Neuron (in vitro differentiated cells): ENCODE results near the gene HES2.
A peak's percentile ranks its signal among the peaks of the same experiment; 100 is the strongest.
"Not testable (repeated sequence)": the region's sequence is repeated elsewhere in the genome, so short reads cannot be mapped to it uniquely, and the experiment has no call there.

Source experiments
- H2AFZ ChIP-seq: one replicate; pipeline ENCODE4 v1.6.1; 2013; ENCODE audit warnings: low read depth, mild to moderate bottlenecking, inconsistent platforms, low read length, moderate library complexity
- H3K27me3 ChIP-seq: one replicate; pipeline ENCODE4 v1.6.1; 2013; ENCODE audit warnings: low read length; ENCODE audit not compliant: insufficient read depth
- H3K36me3 ChIP-seq: one replicate; pipeline ENCODE4 v1.6.1; 2013; ENCODE audit warnings: low read length; ENCODE audit not compliant: insufficient read depth
- H3K4me1 ChIP-seq: one replicate; pipeline ENCODE4 v1.6.1; 2013; ENCODE audit warnings: low read length; ENCODE audit not compliant: insufficient read depth
- H3K4me3 ChIP-seq: 2 replicates; pipeline ENCODE4 v1.5.1; 2013; ENCODE audit warnings: mild to moderate bottlenecking, low read length, moderate library complexity
- H3K9me3 ChIP-seq: one replicate; pipeline ENCODE4 v1.6.1; 2013; ENCODE audit warnings: low read length

Gene HES2

DNA sequence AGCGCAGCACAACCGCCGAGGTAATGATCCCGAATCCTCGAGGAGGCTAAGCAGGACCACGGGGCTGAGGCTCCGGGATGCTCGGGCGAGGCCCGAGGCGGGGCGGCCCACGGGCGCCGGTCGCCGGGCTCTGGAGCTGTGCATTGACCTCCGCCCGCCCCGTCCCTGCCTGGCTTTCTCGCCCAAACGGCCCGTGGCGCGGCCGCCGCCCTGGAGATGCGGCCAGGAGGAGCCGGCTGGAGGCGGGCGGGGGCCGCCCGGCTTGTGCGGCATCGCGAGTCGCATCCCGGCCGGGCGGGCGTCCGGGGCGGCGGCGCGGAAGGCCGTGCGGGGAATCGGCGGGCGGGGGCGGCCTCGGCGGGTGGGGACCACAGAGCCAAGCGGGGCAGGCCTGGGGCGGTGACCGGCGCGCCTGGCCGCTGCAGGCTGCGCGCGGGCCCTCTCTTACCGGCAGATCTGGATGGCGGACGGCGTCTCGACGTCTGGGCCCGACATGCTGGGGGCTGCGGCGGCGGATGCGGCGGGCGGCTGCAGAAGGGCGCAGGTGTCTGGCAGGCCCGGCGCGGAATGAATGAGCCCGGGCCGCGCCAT lies 26.8 kb downstream of the HES2 start:
- Histone ChIP-seq H3K27me3 (no peaks in the 10 kb centered on the region), H3K36me3 (peaks cover 2% of the 10 kb centered on the region), H3K4me1 (peaks cover 17% of the 10 kb centered on the region), H3K9me3 (no peaks in the 10 kb centered on the region), H2AFZ (no peak overlapping the region), H3K4me3 (peak overlapping the region; percentile 73)

DNA sequence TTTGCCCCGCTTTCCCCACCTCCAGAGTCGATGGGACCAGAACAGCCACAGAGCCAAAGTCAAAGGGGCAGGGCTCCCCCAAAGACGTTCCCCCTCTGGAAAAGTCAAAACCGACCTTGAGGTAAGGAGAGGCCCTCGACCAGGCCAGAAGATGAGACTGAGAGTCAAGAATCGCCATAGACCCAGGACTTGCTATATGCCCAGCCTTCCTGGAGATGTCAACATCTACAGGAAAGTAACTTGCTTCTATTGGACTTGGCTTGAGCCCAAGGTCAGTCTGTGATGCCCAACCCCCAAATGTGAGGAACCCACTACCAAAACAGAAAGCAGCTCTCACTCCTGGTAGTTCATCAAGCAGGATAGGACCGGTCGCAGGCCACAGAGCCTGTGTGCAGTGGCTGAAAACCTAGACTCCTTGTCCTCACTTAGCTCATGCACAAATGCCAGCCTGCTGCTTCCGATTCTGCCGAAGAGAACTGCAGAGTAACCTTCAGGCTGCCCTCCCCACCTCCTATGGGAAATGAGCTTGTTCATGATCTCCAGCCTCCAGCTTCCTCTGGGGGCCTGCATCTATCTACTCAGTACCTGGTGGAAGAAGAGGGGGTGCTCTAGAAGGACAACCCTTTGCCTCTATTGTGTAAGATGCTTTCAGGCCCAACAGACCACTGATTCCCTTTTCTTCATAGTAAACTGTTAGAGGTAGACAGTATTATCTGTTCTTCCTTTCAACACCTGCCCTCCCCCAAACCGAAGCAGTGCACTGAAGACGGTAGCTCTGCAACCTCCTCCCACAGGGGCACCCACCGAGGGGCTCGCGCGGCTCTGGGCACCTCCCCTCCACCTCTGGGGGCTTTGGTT lies 27.5 kb downstream of the HES2 start:
- H3K36me3 ChIP-seq = peaks cover 2% of the 10 kb centered on the region
- H3K9me3 ChIP-seq = no peaks in the 10 kb centered on the region
- no peaks in the 10 kb centered on the region for H3K27me3 ChIP-seq
- H3K4me3 ChIP-seq = peak overlapping the region; percentile 73
- H2AFZ ChIP-seq = no peak overlapping the region
- H3K4me1 ChIP-seq = peaks cover 17% of the 10 kb centered on the region

DNA sequence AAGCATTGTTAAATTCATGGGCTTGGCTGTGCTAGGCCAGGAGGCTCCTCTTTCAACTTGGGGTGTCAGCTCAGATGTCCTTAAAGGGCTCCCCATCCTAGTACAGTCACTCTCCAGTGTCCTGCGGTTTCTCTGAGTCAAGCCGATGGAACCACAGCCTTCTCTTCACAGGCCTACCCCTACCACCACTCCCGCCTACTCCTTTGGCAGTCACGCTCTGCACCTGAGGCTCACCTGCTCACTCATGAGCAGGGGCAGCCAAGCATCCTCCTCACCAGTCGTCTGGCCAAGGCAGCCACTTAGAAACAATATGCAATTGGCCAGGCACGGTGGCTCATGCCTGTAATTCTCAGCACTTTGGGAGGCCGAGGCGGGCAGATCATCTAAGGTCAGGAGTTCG lies 29.7 kb downstream of the HES2 start:
- no peak overlapping the region for H3K4me3 ChIP-seq
- peaks cover 2% of the 10 kb centered on the region for H3K36me3 ChIP-seq
- H3K27me3 ChIP-seq = no peaks in the 10 kb centered on the region
- no peaks in the 10 kb centered on the region for H3K9me3 ChIP-seq
- H2AFZ ChIP-seq = no peak overlapping the region
- H3K4me1 ChIP-seq = peaks cover 28% of the 10 kb centered on the region

GRCh38 chr1:6386371-6386949 lies 33.3 kb downstream of the HES2 start:
- peaks cover 2% of the 10 kb centered on the region for H3K9me3 ChIP-seq
- no peak overlapping the region for H3K4me3 ChIP-seq
- H3K4me1 ChIP-seq = peaks cover 17% of the 10 kb centered on the region
- no peak overlapping the region for H2AFZ ChIP-seq
- H3K36me3 ChIP-seq = peaks cover 2% of the 10 kb centered on the region
- H3K27me3 ChIP-seq = no peaks in the 10 kb centered on the region

- Histone ChIP-seq H3K27me3 (no peaks in the 10 kb centered on the region), H3K9me3 (peaks cover 2% of the 10 kb centered on the region), H2AFZ (no peak overlapping the region), H3K4me1 (peaks cover 16% of the 10 kb centered on the region), H3K36me3 (peaks cover 2% of the 10 kb centered on the region), H3K4me3 (no peak overlapping the region)
Observed at GRCh38 chr1:6385488-6386191, 34.1 kb downstream of the HES2 start.

GRCh38 chr1:6384962-6385361 lies 34.8 kb downstream of the HES2 start:
- Histone ChIP-seq H3K4me1 (peaks cover 16% of the 10 kb centered on the region), H3K27me3 (no peaks in the 10 kb centered on the region), H2AFZ (no peak overlapping the region), H3K9me3 (peaks cover 2% of the 10 kb centered on the region), H3K4me3 (no peak overlapping the region), H3K36me3 (peaks cover 2% of the 10 kb centered on the region)

- no peaks in the 10 kb centered on the region for H3K27me3 ChIP-seq
Observed at GRCh38 chr1:6384135-6384534, 35.6 kb downstream of the HES2 start.

DNA sequence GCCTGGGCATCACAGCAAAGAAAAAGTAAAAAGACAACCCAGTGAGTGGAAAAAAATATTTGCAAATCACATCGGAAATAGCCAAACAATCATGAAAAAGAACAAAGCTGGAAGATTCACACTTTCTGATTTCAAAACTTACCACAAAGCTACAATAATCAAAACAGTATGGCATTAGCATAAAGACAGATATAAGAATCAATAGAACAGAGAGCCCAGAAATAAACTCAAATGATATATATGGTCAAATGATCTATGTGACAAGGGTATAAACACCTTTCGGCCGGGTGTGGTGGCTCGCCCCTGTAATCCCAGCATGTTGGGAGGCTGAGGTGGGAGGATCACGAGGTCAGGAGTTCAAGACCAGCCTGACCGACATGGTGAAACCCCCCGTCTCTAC lies 39.7 kb downstream of the HES2 start:
- peaks cover 2% of the 10 kb centered on the region for H3K9me3 ChIP-seq
- no peak overlapping the region for H3K4me3 ChIP-seq
- H3K4me1 ChIP-seq = peaks cover 5% of the 10 kb centered on the region
- H3K27me3 ChIP-seq = no peaks in the 10 kb centered on the region
- no peak overlapping the region for H2AFZ ChIP-seq
- H3K36me3 ChIP-seq = no peaks in the 10 kb centered on the region

More at GRCh38 chr1:6384135-6384534, 35.6 kb downstream of the HES2 start:
- Histone ChIP-seq H3K4me1 (peaks cover 16% of the 10 kb centered on the region), H3K36me3 (no peaks in the 10 kb centered on the region), H2AFZ (no peak overlapping the region), H3K4me3 (no peak overlapping the region), H3K9me3 (peaks cover 2% of the 10 kb centered on the region)

DNA sequence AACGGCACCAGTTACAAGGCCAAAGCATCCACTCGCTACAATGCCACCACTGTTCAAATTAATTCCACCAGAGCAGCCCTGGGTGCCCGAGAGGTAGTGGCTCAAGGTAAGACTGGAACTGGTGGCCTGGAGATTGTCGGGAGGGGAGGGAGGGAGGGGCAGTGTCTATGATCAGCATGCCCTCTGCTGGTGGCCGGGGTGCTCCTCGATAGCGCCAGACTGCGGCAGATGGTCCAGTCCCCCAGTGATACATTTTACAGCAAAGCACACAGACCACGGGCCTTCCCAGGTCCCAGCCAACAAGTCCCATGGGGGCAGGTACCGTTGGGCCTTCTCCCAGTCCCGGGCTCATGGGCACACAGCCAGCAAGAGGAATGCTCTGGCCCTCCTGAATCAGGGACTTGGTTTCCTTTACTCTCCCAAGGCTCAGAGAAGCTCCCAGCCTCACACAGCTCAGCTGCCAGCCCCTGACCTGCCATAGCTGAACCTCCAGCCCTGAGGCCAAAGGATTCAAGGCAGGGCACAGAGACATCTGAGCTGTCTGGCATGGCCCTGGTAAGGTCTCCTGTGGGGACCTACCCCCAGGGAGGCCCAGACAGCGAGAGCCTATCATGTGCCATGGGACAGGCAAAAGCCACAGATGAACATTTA lies 41.5 kb downstream of the HES2 start:
- Histone ChIP-seq H3K9me3 (no peaks in the 10 kb centered on the region), H3K36me3 (no peaks in the 10 kb centered on the region), H3K27me3 (no peaks in the 10 kb centered on the region), H3K4me1 (no peaks in the 10 kb centered on the region), H3K4me3 (no peak overlapping the region), H2AFZ (no peak overlapping the region)

DNA sequence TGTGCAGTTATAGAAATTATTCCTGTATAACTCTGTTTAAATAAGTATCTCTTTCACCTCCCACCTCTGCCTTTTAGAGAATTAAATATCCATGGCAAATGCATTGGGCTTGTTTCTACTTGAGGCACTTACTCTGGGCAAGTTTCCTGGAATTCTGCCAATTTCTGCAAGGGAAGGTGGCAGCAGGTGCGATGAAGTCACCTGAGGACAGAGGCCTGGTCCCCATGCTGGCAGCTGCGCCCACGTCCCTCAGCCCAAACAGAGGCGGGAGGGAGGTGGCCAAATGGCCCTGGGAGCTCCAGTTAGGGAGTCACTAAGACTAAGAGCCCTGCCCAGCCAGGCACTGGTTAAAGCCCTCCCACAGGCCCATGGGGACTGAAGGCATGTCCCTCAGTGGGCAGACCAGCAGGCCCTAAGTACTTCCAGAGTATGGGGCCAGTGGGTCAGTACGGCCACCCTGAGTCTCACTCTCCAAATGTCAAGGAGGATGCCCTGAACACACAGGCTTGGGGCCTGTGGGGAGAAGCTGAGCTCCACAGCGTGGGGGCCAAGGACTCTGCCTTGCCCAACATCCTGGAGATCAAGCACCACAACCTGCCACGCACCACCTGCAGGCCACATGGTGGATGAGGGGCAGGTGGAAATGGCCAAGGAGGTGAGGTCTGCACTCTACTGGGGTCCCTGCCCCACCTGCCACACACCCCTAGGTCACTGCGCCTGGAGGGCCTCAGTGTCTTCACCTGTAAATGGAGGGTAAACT lies 45.6 kb downstream of the HES2 start:
- Histone ChIP-seq H2AFZ (no peak overlapping the region), H3K4me3 (no peak overlapping the region), H3K4me1 (no peaks in the 10 kb centered on the region), H3K27me3 (no peaks in the 10 kb centered on the region), H3K9me3 (no peaks in the 10 kb centered on the region), H3K36me3 (no peaks in the 10 kb centered on the region)

DNA sequence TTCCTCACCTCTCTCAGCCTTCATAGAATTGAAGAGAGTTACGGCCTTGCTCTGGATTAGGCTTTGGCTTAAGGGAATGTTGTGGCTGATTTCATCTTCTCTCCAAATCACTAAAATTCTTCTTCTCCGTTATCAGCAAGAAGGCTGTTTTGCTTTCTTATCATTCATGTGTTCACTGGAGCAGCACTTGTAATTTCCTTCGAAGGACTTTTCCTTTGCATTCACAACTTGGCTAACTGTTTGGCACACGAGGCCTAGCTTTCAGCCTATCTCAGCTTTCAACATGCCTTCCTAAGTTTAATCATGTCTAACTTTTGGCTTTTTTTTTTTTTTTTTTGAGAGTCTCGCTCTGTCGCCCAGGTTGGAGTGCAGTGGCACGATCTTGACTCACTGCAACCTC lies 47.5 kb downstream of the HES2 start:
- not testable (repeated sequence) for H2AFZ ChIP-seq, H3K4me1 ChIP-seq, H3K9me3 ChIP-seq, H3K36me3 ChIP-seq, H3K27me3 ChIP-seq, H3K4me3 ChIP-seq

DNA sequence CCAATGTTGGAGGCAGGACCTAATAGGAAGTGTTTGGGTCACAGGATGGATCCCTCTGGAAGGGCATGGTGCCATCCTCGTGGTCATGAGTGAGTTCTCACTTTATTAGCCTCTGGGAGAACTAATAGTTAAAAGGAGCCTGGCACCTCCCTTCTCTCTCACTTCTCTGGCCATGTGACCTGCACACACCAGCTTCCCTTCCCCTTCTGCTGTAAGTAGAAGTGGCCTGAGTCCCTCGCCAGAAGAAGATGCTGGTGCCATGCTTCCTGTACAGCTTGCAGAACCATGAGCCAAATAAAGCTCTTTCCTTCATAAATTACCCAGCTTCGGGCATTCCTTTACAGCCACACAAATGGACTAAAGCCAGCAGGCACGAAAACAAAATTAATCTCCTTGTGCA lies 49.7 kb downstream of the HES2 start:
- Histone ChIP-seq H3K4me1 (no peaks in the 10 kb centered on the region), H3K4me3 (no peak overlapping the region), H3K27me3 (no peaks in the 10 kb centered on the region), H2AFZ (no peak overlapping the region), H3K9me3 (no peaks in the 10 kb centered on the region), H3K36me3 (no peaks in the 10 kb centered on the region)
